HepG2 (cell line): ENCODE data around the gene CHCHD6. TPM values are rescaled to one million over a fixed set of nuclear protein-coding genes. Genes with fewer than 3 reads are reported as not detected.

Experiments
- AGO2 ChIP-seq: fragments of 200-400 bp; formaldehyde crosslinking; optimal IDR thresholded peaks from 2 replicates; pipeline ENCODE3; 2017; ENCODE audit warnings: mild to moderate bottlenecking, low read depth, low read length, moderate library complexity
- E2F5 ChIP-seq: sonication (generic); formaldehyde crosslinking; conservative IDR thresholded peaks from 2 replicates; pipeline ENCODE4 v1.4.0; 2020; ENCODE audit warnings: missing genetic modification reagents
- FOXK1 ChIP-seq: sonication (generic); formaldehyde crosslinking; IDR thresholded peaks from 2 replicates; pipeline ENCODE4 v1.4.0; 2020; ENCODE audit warnings: low read depth, missing genetic modification reagents, borderline replicate concordance
- GATA4 ChIP-seq: sonication (generic); IDR thresholded peaks from 2 replicates; pipeline ENCODE4 v1.6.1; 2016; ENCODE audit warnings: antibody characterized with exemption, low read depth, borderline replicate concordance
- HNF1A ChIP-seq, 2 experiments: sonication (generic) in 1 of 2; formaldehyde crosslinking in 1 of 2; IDR thresholded peaks; 2 replicates each; pipeline versions ENCODE4 v1.4.0 to v1.6.1; 2016 to 2020; ENCODE audit warnings: borderline replicate concordance in 1 of 2, low read depth in 1 of 2, mild to moderate bottlenecking in 1 of 2, missing genetic modification reagents in 1 of 2
- MAF1 ChIP-seq: sonication (generic); formaldehyde crosslinking; IDR thresholded peaks from 2 replicates; pipeline ENCODE4 v1.5.0; 2020; ENCODE audit warnings: missing genetic modification reagents, borderline replicate concordance
- MAFK ChIP-seq, 2 experiments: IDR thresholded peaks in 1 of 2; conservative IDR thresholded peaks in 1 of 2; 2 replicates each; pipeline ENCODE4 v1.6.1; 2011; ENCODE audit warnings: improper control_type of control experiment in 2 of 2, low read length in 2 of 2
- NFKBIZ ChIP-seq: IDR thresholded peaks from 2 replicates; pipeline ENCODE4 v1.6.1; 2018; ENCODE audit warnings: missing genetic modification reagents, missing compliant biosample characterization
- STAT5B ChIP-seq: sonication (generic); formaldehyde crosslinking; IDR thresholded peaks from 2 replicates; pipeline ENCODE4 v1.4.0; 2020; ENCODE audit warnings: missing genetic modification reagents
- ZFP41 ChIP-seq: sonication (generic); formaldehyde crosslinking; IDR thresholded peaks from 2 replicates; pipeline ENCODE4 v1.4.0; 2020; ENCODE audit warnings: mild to moderate bottlenecking, missing genetic modification reagents, borderline replicate concordance
- ZNF329 ChIP-seq: sonication (generic); formaldehyde crosslinking; IDR thresholded peaks from 2 replicates; pipeline ENCODE4 v1.9.0; 2021; ENCODE audit warnings: low read depth, mild to moderate bottlenecking, missing genetic modification reagents
- ZNF414 ChIP-seq: sonication (generic); formaldehyde crosslinking; IDR thresholded peaks from 2 replicates; pipeline ENCODE4 v1.5.0; 2020; ENCODE audit warnings: missing genetic modification reagents
- ZNF547 ChIP-seq: sonication (generic); formaldehyde crosslinking; IDR thresholded peaks from 2 replicates; pipeline ENCODE4 v1.5.1; 2020; ENCODE audit warnings: mild to moderate bottlenecking, missing genetic modification reagents
- ZNF597 ChIP-seq: sonication (generic); formaldehyde crosslinking; IDR thresholded peaks from 2 replicates; pipeline ENCODE4 v1.5.0; 2020; ENCODE audit warnings: missing genetic modification reagents
- ZNF598 ChIP-seq: sonication (generic); formaldehyde crosslinking; IDR thresholded peaks from 2 replicates; pipeline ENCODE4 v1.5.1; 2020; ENCODE audit warnings: mild to moderate bottlenecking, missing genetic modification reagents, borderline replicate concordance
- ZNF670 ChIP-seq: sonication (generic); formaldehyde crosslinking; IDR thresholded peaks from 2 replicates; pipeline ENCODE4 v1.8.0; 2022; ENCODE audit warnings: mild to moderate bottlenecking, missing genetic modification reagents, borderline replicate concordance
- ZNF768 ChIP-seq: sonication (generic); formaldehyde crosslinking; IDR thresholded peaks from 2 replicates; pipeline ENCODE4 v1.4.0; 2020; ENCODE audit warnings: missing genetic modification reagents
- ZNF782 ChIP-seq: sonication (generic); formaldehyde crosslinking; IDR thresholded peaks from 2 replicates; pipeline ENCODE4 v1.4.0; 2020; ENCODE audit warnings: missing genetic modification reagents, mild to moderate bottlenecking, borderline replicate concordance
- ZNF83 ChIP-seq: sonication (generic); formaldehyde crosslinking; IDR thresholded peaks from 2 replicates; pipeline ENCODE4 v1.4.0; 2020; ENCODE audit warnings: missing genetic modification reagents, mild to moderate bottlenecking, borderline replicate concordance
- ZNF878 ChIP-seq: sonication (generic); formaldehyde crosslinking; IDR thresholded peaks from 2 replicates; pipeline ENCODE4 v1.8.1; 2023; ENCODE audit warnings: mild to moderate bottlenecking, missing genetic modification reagents, moderate library complexity
- polyA plus RNA-seq, 8 experiments: library from polyadenylated mRNA; depleted of rRNA in 3 of 8; stranded (reverse) in 7 of 8; unstranded in 1 of 8; fragments of >200 nt; fragmentation: Illumina TruSeq in 4 of 8; extraction: Trizol in 4 of 8; gene quantifications; 2 replicates each; pipeline versions ENCODE4 v1.2.1 to v1.2.3, GENCODE V29; 2011 to 2016; ENCODE audit warnings: low read depth in 4 of 8, missing spikeins in 1 of 8, mixed read lengths in 1 of 8; ENCODE audit not compliant: insufficient read depth in 1 of 8
- total RNA-seq, 5 experiments: library from RNA; depleted of rRNA; stranded (reverse); fragments of >200 nt; fragmentation: Illumina TruSeq; extraction: Trizol; gene quantifications; 2 replicates each; pipeline ENCODE4 v1.2.3, GENCODE V29; 2016; ENCODE audit warnings: low read depth in 1 of 5

CHCHD6 gene
- total and polyA plus RNA-seq, 2 of the 13 experiments (the other 11 are each of a cell fraction or from before 2014, with no cell fraction given) = 20.3 to 20.8 TPM

GRCh38 chr3:126703512-126704493 lies at the start of gene CHCHD6 (continued):
- TF ChIP-seq FOXK1 (CRISPR knock-in tag) (peak; percentile 65; the same call in 1 of the 2 replicates), ZNF598 (CRISPR knock-in tag) (0 out of 2 replicates have a peak, but pooled peaks have one; percentile 64), E2F5 (no peak; the same call in 1 of the 2 replicates), ZNF414 (0 out of 2 replicates have a peak, but pooled peaks have one; percentile 68), NFKBIZ (CRISPR knock-in tag) (peak; percentile 28; the same call in 1 of the 2 replicates), ZNF782 (CRISPR knock-in tag) (no peak; the same call in 1 of the 2 replicates), GATA4 (no peak), ZNF83 (CRISPR knock-in tag) (peak; percentile 94; the same call in 1 of the 2 replicates), ZFP41 (CRISPR knock-in tag) (0 out of 2 replicates have a peak, but pooled peaks have one; percentile 81), ZNF547 (peak; percentile 86; the same call in 1 of the 2 replicates), STAT5B (no peak), ZNF670 (CRISPR knock-in tag) (no peak; the same call in 1 of the 2 replicates), ZNF329 (no peak), AGO2 (no peak), MAFK (conservative IDR thresholded peaks at IDR 0.05 in 1 of 2, IDR thresholded peaks at IDR 0.05 in 1 of 2; ENCODE audit: low read length in 2 of 2) (no peak), MAF1 (CRISPR knock-in tag) (no peak), ZNF878 (CRISPR knock-in tag) (no peak), HNF1A (IDR thresholded peaks at IDR 0.05; ENCODE audit: low read depth) (no peak), HNF1A (CRISPR knock-in tag; IDR thresholded peaks at IDR 0.05; ENCODE audit: borderline replicate concordance) (no peak; the same call in 1 of the 2 replicates), ZNF597 (CRISPR knock-in tag) (no peak), ZNF768 (0 out of 2 replicates have a peak, but pooled peaks have one; percentile 45)
